ENCODE measurements around the gene CD48.
A peak's percentile ranks its signal among the peaks of the same experiment; 100 is the strongest.
"Not testable (repeated sequence)": the region's sequence is repeated elsewhere in the genome, so short reads cannot be mapped to it uniquely, and the experiment has no call there.

CD48 gene

DNA sequence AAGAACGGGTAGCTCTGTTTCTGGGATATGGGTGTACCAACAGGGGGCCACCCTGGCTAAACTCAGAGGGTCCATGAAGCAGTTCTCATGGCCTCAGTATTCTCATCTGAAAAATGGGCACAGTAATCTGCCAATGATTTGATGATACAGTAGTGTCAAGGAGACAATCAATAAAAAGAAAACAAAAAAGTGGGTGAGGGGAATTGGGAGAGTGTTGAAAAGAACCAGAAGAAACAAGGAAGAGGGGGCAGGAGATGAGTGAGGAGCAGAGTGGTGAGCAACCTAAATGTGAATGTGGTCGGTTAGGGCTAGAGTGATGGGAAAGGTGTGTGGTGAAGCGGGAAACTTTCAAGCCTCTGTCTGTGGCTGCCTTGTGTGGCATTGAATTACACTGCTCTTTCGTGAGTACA is 29.5 kb upstream of the CD48 start:
- DNase-seq = no peak

DNA sequence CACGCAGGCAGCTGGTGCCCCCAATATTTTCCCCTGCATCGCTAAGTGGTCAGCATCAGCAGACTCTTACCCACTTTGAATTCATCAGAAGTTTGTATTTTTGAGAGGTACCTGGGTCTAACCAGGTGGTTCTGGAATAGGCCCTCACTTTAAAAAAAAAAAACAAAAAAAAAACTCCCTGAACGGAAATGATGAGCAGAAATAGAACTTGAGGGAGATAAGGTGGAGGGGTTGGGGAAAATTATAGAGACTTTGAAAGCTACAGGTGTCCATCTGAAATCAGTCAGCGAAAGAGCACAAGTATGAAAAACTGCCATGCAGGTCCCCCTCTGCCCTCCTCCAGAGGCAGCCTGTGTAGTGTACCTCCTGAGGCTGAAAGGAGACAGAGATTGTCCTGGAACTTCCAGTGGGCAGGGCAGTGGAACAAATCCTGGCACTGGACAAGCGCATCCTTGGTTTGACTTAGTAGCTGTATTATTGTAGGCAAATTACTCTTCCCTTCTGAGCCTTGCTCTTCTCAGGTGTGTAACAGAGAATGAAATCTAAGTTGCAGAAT is 28.6 kb upstream of the CD48 start:
- no peak for DNase-seq

- DNase-seq = peak; percentile 52
Observed at GRCh38 chr1:160739098-160739511, 27.5 kb upstream of the CD48 start, which contains the start of gene SLAMF7. Gene SLAMF7 (plus strand): TSS chr1:160739247. CDS start chr1:160739302, 55 bp downstream.

DNA sequence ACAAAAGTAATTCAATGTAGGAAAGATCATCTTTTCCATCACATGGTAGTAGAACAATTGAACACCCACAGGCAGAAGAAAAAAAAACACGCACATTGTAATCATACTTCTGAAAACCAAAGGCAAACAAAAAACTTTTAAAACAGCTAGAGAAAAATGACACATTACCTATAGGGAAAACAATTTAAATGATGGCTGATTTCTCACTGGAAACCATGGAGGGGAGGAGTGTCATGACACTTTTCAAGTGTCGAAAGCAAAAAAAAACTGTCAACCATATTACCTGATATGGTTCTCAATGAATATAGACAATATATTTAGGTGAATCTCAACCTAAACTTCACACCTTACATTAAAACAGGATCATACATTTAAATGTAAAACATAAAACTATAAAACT is 26.6 kb upstream of the CD48 start:
- DNase-seq = no peak

DNA sequence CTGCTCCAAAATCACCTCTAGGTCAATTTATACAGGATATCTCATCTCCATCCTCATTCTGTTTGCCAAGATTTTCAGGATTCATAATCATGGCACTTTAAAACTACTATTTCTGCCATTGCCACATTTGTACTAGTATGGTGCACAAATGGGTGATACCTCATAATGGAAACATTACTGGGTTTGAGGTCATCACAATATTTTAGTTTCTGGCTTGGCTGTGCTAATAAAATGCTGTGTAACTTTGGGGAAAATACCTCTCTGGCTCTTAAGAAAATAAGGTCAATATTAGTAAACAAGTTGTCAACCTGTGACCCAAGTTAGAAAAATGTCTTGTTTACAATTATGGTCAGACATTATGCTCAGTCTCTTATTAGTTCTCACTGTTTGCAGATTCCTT is 22.7 kb upstream of the CD48 start:
- DNase-seq = no peak

DNA sequence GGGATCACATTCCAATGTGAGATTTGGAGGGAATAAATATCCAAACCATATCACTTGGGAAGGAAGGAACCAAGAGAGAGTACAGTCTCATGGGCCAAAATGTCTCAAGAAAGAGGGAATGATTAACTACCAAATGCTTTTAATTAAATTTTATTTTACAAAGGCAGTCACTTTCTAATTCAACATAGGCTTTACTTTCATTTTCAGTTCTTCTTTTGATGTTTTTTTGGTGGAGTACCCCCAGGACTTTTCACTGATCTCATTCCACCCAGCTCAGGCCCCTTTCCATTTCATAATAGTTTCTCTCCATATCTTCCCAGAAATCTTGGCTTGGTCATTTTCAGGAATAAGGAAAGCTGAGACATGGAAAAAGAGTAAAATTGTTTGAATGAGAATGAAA is 22.3 kb upstream of the CD48 start:
- no peak for DNase-seq

DNA sequence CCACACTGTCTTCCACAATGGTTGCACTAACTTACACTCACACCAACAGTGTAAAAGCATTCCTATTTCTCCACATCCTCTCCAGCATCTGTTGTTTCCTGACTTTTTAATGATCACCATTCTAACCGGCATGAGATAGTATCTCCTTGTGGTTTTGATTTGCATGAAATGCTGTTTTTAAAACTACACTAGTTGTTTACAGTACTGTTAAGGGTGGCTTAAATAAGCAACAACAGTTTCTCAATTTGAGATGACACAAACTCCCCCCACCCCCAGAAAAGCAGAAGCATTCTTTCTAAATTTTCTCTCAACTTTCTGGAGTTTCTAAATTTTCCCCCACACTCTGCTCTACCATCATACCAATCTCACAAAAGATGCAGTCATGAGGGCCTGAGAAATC is 20.4 kb upstream of the CD48 start:
- DNase-seq = no peak

- not testable (repeated sequence) for DNase-seq
Observed at GRCh38 chr1:160731564-160731963, 19.9 kb upstream of the CD48 start.

GRCh38 chr1:160727316-160727640 is 15.7 kb upstream of the CD48 start:
- no peak for DNase-seq

DNA sequence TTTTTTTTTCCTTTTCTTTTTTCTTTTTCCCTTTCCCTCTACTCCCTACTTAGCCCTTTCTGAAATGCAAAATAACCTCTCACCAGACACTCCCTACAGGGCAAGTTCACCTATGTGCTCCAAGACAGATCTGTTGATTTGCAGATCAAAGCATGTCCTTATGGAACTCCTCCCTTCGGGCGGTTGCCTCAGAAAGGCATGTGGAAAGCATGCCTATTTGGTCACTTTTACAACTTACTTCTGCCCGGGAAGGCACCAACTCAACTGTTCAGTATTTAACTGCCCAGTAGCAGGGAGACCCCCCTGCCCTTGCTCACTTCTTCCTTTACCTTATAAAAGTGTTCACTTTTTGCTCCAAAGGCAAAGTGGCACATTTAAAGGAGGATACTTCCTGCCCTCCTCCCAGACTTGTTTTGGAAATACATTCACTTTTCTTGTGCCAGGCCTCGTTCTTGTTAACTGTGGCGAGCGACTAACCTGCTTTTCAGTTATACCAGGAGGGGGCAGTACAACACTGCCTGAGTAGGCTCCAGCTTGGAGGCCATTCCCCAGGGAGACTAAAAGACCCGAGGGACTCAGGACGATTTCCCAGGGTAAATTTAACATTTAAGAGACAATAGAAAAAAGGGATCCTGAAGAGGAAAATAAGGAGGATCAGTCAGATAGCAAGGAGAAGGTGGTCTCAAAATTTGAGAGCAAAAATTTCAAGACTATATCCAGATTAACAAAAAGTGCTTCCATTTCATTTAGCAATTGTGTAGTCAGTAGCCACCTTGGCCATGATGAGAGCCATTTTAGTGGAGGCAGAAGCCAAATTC is 15.1 kb upstream of the CD48 start:
- DNase-seq = peak; percentile 56

GRCh38 chr1:160726114-160726497 is 14.5 kb upstream of the CD48 start:
- no peak for DNase-seq

DNA sequence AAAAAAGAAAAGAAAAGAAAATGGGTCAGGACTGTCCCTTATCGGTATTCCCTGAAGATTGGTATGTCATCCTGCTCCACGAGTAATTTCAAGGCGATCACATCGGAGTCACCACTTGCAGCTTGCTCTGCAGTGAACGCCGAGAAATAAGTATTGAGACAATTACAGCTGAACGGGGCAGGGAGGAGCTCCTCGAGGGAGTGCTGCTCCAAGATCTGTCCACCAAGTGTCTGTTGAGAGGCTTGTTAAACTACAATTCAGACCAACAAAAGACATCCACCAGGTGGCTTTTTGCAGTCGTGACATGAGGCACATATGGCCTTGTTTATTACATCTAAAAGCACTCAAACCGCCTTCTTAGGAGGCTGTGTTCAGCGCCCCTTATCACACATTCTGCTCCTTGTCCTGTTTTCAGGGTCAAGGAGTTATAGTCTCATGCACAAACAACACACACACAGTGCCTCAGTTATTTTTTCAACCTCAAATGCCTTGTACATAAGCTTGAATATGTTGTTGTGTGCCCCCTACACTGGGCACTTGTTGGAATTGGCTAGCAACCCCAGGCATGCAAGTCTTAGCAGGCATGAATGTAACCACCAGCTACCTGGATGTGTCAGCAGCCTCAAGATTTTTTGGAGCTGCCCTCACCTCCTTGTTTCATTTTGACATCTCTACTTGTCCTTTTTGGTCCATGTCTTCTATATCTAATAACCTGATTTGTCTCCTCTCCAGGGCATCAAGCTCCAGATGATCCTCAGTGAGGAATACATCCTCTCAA is 13.0 kb upstream of the CD48 start:
- no peak for DNase-seq

DNA sequence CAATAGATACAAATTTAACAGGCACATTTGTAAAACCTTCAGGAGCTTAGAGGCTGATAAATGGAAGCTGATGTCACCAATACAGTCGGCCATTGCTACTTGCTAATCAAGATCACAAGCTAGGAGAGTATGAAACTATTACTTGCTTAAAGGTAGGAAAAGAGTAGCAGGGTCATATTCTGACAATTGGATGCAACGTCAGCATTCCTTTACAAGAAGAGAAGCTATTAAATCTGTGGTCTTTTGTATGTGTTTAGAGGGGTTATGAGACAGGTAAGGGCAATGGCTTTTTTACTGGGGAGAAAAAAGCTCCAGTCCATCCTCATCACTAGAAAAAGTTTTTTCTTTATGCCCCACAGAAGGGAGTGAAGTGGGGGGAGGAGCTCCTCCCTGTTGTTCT is 11.7 kb upstream of the CD48 start:
- DNase-seq = no peak

- no peak for DNase-seq
Observed at GRCh38 chr1:160722726-160723125, 11.1 kb upstream of the CD48 start.

- no peak for DNase-seq
Observed at GRCh38 chr1:160721473-160721872, 9.9 kb upstream of the CD48 start.

- no peak for DNase-seq
Observed at GRCh38 chr1:160720356-160721085, 8.9 kb upstream of the CD48 start.

- DNase-seq = no peak
Observed at GRCh38 chr1:160718210-160718609, 6.6 kb upstream of the CD48 start.

- DNase-seq = no peak
Observed at GRCh38 chr1:160717306-160717705, 5.7 kb upstream of the CD48 start.

GRCh38 chr1:160716013-160716412 is 4.4 kb upstream of the CD48 start:
- DNase-seq = no peak

DNA sequence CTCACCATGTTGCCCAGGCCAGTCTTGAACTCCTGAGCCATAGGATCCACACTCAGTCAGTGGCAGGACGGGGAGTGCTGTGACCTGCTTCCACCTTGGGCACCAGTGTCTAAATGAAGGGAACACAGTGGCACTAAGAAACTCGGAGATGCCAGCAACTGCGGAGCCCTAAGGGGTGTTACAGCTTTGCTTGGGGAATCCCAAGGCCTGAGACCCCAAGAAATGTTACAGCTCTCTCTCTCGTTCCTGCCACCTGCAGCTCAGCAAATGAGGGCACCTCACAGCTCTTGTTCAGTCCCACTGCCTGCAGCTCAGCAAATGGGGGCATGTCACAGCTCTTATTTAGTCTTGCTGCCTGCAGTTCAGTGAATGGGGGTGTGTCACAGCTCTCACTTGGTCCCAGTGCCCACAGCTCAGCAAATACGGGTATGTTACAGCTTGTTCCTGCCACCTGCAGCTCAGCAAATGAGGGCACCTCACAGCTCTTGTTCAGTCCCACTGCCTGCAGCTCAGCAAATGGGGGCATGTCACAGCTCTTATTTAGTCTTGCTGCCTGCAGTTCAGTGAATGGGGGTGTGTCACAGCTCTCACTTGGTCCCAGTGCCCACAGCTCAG is 2.5 kb upstream of the CD48 start:
- not testable (repeated sequence) for DNase-seq

- DNase-seq = no peak
Observed at GRCh38 chr1:160713161-160713560, 1.5 kb upstream of the CD48 start.

- DNase-seq = peak; percentile 39
Observed at GRCh38 chr1:160712525-160713080, 981 bp upstream of the CD48 start.

- no peak for DNase-seq
Observed at GRCh38 chr1:160711276-160711601, 383 bp downstream of the CD48 start.
